ENCODE data around the gene OR10A6.

OR10A6 gene

DNA sequence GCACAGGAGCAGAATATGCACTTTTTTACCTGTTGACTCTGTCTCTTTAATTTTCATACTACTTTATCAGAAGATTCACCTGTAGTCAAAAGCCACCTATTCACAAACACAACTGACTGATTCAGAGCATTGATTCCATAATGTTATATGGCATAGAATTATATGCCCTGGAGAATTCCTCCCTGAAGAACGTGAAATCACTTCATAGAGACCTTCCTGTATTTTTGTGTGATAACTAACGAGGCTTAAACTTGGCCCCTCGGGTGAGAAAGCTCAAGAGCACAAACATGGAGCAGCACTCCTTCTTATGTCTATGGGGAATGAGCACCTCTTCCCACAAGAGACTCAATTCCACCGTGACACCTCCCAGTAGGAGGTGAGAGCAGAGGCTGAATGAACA lies at the start of gene OR10A6:
Gene OR10A6 (minus strand): TSS at position 101 of the 400 bp plus-strand sequence. CDS start 2,606 bp downstream, outside the sequence.
- no peak for DNase-seq

GRCh38 chr11:7977232-7977917 lies 46.3 kb upstream of the OR10A6 start:
- no peak for DNase-seq

DNA sequence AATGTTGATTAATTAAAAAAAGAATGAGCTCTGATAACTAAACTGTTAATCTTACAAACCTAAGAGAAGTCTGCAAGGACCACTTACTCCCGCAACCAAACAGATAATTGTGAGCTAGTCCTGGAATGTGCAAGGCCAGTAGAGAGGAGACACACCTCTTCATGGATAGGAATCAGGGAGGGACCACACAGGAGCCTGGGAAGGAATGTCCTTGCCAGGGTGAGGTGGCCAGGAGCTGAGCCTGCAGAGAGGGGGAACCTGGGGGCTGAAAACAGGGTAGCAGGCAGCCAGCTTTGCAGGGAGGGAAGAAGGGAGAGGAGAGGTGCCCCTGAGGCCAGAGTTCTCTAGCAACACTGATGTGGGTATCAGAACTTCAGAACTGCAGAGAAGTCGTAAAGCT lies 43.6 kb upstream of the OR10A6 start:
- no peak for DNase-seq

DNA sequence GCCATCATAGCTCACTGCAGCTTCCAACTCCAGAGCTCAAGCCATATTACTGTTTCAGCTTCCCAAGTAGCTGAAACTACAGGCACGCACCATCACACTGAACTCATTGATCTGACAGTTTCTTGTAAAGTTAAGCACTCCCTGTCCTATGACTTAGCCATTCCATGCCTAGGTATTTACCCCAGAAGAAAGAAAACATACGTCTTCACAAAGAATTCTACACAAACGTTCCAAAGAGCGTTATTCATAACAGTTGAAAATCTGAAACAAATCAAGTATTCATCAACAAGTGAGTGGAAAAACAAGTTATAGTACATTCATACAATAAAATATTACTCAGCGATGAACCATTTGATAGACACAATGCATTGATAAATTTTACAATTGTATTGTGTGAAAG lies 41.9 kb upstream of the OR10A6 start:
- no peak for DNase-seq

- DNase-seq: no peak
Measured at GRCh38 chr11:7971846-7972245, 40.8 kb upstream of the OR10A6 start.

GRCh38 chr11:7969756-7970646 lies 38.9 kb upstream of the OR10A6 start:
- no peak for DNase-seq

- DNase-seq: no peak
Measured at GRCh38 chr11:7968686-7969085, 37.6 kb upstream of the OR10A6 start.

- DNase-seq: no peak
Measured at GRCh38 chr11:7967826-7968225, 36.8 kb upstream of the OR10A6 start.

DNA sequence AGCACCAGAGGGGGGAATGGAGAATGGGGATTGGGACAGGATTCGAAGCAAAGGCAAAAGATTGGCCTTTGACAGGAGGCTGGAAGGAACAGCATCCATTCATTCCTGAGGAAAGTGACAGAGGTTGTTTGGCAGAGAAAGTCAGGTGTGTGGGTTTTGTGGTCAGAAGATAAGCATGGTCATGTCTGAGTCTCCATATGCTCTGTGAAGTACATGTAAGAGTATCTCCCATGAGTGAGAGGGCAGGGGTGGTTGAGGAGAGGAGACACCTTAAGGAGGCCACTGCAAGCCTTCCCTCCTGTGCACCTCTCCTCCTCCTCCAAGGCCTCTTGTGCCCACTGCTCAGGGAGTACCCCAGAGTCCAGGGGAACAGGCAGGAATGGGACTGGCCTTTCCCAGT lies 36.0 kb upstream of the OR10A6 start:
- no peak for DNase-seq

DNA sequence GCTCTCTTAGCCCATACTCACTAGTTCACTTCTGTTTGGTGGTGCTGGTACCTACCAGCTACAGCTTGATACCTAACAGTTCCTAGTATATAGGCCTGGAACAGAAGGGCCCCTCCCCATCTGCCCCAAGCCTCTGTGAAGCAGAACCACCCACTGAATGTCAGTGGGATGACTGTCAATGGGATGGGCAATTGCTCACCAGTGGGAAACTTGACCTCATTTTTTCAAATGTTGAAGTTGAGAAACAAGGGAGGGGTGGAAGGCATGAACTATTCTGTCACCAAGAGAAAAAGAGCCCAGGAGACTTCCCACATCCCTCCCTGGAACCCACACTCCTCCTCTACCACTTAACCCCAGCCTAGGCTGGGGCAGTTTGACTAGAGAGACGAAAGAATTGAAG lies 34.3 kb upstream of the OR10A6 start, which contains the start of gene NLRP10:
Gene NLRP10 (minus strand): TSS at position 62 of the 400 bp plus-strand sequence. CDS start 1,952 bp downstream, outside the sequence.
- DNase-seq: no peak

- no peak for DNase-seq
Measured at GRCh38 chr11:7964873-7965272, 33.8 kb upstream of the OR10A6 start.

DNA sequence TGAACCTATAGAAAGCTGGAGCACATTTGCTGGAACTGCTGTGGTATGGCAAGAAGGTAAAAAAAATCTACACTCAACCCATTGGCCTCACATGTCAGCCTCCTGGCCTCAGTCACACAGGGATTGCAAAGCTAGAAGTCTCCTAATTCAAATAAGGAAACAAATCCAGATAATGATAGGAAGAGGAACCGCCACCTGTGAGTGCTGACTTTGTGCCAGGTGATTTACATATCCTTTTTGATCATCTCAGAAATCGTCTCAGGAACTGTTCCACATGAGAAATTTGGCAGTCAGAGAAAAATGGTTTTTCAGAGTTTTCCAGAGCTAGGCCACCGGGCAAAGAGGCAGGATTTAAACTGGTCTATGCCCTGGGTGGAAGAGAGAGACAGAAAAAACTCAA lies 33.2 kb upstream of the OR10A6 start:
- DNase-seq: no peak

DNA sequence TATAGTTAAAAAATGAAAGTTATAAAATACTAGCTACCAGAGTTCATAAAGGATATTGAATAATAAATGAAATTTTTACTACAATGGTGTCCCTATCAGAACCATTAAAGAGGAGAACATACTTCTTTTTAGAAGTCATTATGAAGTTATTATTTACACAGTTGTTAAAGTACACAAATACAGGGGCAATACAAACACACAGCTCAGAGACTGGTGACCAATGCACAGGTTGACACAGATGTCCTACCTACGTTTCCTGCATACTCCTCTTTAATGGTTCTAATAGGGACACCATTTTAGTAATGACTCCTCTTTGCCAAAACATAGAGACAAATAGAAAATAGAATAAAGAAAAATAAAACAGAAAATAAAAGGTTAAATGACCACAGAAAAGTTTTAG lies 24.1 kb upstream of the OR10A6 start:
- DNase-seq: no peak

DNA sequence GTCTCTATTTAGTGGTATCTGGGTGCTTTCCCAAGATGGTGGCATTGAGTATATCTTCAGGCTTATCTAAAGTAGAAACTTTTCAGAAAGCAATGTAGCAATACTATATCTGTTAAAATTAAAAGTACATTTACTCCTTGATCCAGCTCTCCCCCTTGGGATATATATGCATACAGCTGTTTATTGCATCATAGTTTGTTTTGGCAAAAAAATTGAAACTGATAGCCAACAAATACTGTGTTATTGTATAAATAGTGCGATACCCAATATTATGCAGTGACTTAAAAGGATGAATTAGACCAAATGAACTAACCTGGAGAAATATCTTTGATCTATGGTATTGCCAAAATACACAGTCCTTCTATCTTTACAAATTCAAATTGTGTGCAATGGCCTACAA lies 18.9 kb upstream of the OR10A6 start:
- DNase-seq: no peak

DNA sequence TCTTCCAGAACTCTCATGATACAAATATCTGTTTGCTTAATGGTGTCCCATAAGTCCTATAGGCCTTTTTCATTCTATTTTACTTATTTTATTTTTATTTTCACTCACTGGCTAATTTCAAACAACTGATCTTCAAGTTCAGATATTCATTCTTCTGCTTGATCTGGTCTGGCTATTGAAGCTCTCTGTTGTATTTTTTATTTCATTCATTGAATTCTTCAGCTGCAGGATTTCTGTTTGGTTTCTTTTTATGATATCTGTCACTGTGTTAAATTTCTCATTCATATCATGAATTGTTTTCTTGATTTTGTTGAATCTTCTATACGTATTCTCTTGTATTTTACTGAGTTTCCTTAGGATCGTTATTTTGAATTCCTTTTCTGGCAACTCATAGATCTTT lies 13.1 kb upstream of the OR10A6 start:
- DNase-seq: no peak

DNA sequence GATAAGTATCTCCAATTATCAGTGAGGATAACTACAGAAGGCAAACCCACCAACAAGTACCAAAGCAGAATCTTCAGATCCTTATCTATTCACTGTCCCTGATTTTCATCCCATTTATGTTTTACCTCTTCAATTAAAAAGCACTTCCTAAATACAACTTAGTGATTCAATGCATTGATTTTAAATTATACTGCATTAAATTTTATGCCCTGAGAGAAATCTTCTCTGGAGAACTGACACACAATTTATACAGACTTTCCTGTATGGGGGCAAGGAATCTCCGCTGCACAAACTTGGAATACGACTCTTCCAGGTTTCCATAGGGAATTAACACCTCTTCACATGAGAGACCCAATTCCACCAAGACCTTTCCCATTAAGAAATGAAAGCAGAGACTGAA lies 10.5 kb upstream of the OR10A6 start, which contains the start of gene OR10A3:
Gene OR10A3 (minus strand): TSS at position 101 of the 400 bp plus-strand sequence. CDS start 2,188 bp downstream, outside the sequence.
- DNase-seq: no peak

DNA sequence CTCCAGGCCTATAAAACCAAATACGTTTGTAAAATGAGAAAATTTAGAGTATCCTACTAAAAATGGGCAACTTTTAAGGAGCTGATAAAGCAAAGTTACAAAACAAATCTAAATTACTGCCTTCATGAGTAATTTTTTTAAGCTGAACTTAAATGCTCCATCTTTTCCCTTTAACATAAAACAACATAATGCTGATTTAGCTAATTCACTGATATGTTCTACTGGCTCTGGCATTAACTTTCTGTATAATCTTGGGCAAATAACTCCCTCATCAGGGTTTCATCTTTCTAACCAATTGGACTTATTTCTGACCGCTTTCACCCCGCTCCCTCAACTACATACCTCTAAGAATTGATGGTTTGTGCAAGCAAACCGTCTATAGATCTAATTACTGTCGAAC lies 10.1 kb upstream of the OR10A6 start:
- DNase-seq: no peak

DNA sequence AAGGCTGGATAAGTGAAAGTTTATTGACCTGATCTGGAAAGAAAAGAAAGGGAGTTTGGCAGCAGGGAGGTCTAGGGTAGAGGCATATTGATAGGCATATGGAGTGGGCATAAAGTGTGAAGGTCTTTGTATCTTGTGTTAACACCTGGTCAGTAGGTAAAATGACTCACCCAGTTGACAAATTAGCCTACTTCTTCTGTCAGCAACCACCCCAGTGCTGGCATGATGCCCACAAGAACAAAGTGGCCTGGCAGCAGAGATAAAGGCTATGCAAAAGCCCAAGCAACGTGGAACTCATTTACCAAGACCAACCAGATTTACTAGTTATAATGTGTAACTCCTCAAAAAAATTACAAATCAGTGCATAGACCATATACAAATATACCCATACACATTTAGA lies 5.5 kb upstream of the OR10A6 start:
- peak; percentile 58 for DNase-seq

GRCh38 chr11:7927635-7928034 lies 3.4 kb downstream of the OR10A6 start:
- DNase-seq: no peak

DNA sequence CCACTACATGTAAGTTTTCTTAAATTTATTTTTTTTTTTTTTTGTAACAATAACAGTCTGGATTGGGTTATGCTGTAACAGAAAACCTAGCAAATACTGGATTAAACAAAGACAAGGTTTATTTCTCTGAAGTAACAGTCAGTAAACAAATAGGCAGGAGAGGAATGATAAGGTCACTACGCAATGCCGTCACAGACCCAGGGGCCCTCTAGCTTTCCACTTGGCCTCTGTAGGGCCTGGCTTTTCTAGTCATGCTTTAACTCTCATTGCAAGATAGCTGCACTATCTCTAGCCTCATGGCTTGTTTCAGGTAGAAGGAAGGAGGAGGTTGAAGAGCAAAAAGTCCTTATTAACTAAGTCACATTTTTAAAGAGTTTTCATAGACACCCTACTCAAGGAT lies 6.5 kb downstream of the OR10A6 start:
- no peak for DNase-seq

- DNase-seq: no peak
Measured at GRCh38 chr11:7918141-7918540, 12.9 kb downstream of the OR10A6 start.

GRCh38 chr11:7911011-7911410 lies 20.1 kb downstream of the OR10A6 start:
- DNase-seq: no peak

DNA sequence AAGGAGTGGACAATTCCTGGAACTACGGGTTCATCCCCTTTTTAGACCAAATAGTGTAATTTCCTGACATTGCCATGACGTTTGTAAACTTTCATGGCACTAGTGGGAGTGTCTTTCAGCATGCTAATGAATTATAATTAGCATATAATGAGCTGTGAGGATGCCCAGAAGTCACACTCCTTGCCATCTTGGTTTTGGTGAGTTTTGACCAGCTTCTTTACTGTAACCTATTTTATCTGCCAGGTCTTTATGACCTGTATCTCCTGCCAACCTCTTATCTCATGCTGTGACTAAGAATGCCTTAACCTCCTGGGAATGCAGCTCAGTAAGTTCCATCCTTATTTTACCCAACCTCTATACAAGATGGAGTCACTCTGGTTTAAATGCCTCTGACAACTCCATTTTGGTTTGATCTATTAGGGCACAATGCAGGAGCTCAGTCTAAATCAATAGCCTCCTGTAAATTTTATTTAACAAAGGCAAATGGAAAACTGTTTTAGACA lies 20.7 kb downstream of the OR10A6 start:
- no peak for DNase-seq
